NCI-H1417 (cell line): Measurements from ENCODE around the gene KCNQ4.
A peak's percentile ranks its signal among the peaks of the same experiment; 100 is the strongest.

Source experiments
- DNase-seq, 3 experiments: peaks; one replicate each; lab custom pipeline; 2025; lab: John Stamatoyannopoulos, UW

Gene KCNQ4

DNA sequence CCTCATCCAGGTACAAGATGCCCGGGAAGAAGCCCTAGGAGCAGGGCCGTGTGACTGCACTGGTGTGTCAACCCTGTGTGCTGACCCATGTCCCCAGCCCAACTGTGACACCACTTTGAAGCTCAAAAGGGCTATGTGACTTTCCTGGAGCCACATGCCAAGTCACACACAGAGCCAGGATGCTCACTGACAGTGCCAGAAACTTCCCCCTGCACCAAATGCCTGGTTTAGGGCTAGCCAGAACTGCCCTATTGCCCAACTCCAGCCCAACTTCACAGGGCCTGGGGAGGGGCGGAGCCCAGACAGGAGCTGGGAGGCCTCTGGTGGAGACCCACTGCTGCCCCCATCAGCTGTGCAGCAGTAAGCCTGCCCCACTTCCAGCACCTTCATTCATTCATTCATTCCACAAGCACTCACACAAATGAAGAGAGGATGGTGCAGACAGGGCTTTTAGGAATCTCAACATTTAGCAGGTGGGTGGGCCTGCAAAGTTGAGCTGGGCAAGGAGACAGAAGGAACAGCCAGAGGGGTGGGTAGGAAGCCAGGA, 36.7 kb downstream of the KCNQ4 start:
- no peak for DNase-seq

DNA sequence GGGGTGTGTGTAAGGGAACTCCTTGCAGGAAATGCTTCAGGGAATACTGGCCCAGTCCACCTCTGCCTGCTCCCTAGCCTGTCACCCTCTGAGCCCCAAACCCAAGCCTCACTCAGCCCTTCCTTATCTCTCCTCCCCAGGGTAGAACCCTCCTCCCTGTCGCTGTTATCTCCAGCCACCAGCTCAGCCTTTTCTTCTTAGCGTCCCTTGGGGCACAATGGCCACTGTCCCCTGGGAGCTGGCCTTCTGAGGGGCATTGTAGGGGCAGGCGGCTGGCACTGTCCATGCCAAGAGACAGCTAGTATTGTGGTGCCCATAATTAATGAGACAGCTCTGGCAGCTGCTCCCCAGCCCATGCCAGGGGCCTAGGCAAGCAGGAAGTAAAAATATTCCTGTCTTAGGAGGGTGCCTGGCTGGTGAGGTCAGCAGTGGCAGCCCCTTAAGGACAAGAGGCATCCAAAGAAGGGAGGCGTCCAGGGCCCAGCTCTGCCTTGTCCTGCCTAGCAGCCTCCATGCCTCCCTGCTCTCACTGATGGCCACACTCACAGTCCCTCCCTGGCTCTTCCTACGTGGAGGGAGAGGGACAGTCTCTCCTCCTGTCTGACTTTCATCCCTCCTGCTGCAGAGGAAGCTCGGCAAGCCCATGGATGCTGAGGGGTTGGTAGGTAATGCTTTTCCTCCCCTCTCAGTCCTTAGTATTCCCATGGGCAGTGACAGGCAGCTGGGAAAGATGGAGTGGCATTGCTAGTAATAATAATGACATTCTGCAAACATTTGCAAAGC, 37.5 kb downstream of the KCNQ4 start:
- DNase-seq = peak in 1 of 3 experiments; percentile 27

DNA sequence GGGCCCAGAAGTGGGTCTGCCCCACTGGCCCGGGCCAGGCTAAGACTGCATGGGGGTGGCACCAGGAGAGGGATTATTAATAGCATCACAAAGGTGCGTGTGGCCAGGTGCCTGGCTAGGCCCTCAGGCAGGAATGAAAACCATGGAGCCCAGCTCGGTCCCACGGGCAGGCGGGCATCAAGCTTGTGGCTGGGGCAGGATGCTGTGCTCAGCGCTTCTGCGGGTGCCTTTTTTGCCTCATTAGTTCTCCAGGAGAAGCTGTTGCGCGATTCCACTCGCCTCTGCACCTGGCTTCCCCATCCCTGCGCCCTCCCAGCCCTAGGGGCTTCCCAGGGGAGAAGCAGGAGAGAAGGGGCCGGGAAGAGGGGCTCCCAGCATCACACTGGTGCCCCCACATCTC, 39.3 kb downstream of the KCNQ4 start:
- DNase-seq = no peak

DNA sequence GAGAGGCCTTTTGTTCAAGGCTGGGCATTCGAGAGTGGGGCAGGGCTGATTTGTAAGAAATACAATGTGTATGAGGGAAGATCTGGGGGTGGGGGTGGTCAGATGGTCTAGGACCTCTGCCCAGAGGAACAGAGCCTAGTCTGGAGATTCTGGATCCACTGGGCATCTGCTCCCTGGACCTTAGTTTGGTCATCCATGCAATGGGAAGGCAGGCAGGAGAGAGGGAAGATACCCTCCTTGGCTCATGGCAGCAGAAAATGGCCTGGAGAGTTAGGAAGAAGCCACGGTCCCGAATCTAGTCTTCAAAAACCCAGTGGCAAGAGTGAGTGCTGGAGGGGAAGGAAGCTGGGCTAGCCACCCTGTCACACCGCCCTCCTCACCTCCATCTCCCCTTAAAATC, 39.8 kb downstream of the KCNQ4 start:
- no peak for DNase-seq

DNA sequence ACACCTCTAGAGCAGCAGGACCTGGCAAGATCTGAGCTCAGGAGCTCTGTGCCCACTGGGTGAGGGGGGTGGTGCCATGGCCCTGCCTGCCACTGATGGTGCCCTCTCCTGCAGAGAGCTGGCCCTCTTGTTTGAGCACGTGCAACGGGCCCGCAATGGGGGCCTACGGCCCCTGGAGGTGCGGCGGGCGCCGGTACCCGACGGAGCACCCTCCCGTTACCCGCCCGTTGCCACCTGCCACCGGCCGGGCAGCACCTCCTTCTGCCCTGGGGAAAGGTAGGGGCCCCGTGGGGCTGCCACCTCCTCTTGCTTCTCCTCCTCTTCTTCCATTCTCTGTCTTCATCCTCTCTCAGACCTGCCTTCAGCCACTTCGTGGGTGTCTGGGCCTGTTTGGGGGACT, 40.4 kb downstream of the KCNQ4 start:
- DNase-seq = no peak

DNA sequence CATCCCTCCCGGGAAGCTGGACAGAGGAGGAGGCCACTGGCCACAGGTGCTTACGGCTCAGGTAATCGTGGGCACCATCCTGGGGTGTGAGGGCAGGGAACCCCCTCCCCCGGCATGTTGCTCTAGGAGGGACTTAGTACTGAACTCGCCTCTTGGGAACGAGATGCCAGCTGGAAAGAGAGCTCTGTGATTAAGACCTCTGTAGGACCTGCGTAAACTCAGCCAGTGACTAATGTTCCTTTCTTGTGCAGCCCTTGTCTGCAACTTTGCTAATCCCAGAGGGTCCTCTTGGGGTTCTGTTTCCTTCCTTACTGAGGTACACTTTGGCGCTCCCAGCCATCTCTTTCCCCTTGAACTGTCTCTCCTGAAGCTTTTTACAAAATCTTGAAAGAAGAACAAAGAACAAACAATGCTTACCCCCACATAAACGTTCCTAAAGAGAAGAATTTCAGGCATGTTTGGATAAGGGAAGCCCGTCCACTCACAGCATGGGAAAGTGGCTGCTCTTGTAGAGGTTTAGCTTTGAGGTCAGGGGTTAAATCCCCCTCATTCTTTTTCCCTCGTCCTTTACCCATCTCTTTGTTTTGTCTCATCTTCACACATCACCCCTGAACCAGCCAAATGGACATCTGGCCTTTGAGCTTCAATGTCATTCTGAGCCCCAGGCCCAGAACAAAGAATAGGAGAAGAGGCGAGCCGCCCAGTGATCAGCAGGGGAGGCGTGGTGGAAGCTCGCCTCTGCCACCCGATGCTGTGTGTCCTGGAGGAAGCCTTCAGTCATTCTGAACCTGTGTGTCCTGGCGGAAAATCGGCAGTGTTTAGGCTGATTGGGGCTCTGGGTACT, 41.2 kb downstream of the KCNQ4 start:
- no peak for DNase-seq

DNA sequence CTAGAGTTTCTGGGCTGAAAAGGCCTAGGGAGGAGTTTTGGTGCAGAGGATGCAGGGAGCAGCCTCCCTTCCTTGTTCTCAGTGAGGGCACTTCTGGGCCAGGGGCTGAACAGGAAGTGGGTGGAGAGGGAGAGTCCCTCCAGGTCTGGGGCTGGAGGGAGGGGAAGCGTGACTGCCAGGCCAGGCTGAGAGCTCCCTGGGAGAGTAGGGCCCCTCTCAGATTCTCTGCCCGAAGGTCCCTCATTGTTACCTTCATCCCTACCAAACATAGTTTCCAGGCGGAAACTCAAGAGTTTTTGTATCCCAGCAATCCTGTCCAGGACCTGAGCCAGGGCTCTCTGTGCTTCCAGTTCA, 41.8 kb downstream of the KCNQ4 start:
- DNase-seq = no peak

DNA sequence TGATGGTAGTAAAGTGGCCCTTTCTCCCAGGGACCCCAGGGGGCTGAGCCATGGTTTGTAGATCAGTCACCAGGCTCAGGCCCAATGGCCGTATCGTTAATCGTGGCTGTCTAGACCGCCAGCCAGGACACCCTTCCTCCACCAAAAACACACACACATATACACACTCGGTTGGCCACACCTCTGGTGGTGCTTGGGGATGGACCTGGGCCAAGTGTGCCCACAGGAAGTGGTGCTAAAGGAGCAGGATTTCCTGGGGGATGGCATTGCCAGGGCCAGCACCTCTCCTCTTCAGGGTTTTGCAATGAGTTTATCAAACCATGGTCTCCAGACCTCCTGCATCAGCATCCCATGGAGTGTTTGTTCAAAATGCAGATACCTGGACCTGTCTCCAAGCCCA, 42.4 kb downstream of the KCNQ4 start:
- DNase-seq = no peak

DNA sequence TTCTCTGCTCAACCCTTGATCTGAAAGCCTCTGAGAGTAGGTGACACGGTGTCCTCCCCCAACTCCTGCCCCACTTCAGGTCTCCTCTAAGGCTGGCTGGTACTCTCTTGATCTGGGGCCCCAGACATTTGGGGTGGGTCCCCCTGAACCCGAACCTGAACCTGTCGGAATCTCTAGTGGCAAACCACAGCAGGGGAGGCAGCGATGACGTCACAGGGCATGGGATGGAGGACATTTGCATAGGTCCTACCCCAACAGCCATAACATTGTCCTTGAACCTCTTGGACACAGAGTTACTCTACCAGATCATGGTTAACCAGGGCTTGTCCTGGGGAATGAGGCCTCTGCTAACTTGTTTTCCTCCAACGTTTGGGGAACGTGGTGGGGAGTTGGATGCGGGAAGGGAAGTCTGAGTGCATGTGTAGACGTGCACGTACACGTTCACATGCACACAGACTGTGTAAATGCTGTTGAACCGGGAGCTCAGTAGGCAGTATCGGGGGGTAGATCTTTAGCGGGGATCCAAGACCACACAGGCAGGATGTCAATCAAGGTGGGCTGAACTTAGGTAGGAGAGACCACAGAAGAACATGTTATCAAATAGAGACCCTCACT, 46.2 kb downstream of the KCNQ4 start:
- no peak for DNase-seq

DNA sequence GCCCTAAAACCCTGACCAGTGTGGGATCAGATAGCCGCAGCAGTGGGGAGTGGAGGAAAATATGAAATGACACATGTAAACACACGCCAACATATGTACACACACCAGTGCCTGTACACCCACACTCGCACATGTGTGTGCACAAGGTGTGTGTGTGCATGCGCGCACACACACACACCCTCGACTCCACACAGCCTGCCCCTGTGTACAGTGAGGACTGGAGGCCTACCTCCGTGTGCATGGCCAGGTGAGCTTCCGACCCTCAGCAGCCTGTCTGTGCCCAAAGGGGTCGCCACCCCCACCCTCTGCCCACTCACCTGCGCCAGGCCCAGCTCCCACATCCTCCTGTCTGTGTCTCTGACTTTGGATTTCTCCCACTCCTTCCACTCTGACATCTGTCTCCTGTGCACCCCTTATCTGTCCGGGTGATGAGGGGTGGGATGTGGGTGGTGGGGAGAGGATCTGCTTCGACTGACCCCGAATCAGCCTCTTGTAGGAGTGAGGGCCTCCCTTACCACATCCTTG, 46.9 kb downstream of the KCNQ4 start:
- no peak for DNase-seq

DNA sequence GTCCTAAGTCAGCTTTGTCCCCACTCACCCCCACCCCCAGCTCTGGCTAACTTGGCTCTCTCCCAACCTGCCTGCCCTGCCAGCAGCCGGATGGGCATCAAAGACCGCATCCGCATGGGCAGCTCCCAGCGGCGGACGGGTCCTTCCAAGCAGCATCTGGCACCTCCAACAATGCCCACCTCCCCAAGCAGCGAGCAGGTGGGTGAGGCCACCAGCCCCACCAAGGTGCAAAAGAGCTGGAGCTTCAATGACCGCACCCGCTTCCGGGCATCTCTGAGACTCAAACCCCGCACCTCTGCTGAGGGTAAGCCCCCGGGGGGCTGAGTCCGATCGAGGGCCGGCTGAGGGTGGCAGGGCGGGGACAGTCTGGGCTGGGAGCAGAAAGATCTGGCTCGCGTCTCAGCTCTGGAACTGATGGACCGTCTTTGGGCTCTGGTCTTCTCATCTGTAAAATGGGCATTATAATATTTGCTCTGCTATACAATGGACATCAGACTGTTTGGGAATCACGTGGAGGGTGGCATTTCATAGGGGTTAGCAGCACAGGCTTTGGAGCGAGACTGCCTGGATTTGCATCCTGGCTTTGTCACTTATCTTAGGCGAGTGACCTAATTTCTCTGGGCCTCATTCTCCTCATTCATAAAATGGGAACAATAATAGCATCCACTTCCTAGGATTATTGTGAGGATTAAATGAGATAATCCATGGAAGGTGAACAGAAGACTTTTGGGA, 47.6 kb downstream of the KCNQ4 start:
- no peak for DNase-seq

DNA sequence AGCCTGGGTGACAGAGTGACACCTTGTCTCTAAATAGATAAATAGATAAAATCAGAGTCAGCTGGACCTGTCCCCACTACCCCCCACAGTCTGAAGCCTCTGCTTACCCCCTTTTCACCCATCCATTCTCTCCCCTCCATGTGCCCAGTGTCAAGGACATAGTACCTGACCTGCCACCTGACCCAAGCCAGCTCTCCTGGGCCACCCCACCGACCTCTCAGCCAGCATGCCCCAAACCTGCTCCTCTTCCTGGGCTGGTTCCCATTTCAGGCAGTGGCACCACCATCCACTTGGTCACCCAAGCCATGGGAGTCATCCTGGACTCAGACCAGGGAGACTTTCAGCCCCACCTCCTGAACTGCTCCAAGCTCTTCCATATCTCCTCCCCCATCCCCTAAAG, 50.4 kb downstream of the KCNQ4 start:
- no peak for DNase-seq

DNA sequence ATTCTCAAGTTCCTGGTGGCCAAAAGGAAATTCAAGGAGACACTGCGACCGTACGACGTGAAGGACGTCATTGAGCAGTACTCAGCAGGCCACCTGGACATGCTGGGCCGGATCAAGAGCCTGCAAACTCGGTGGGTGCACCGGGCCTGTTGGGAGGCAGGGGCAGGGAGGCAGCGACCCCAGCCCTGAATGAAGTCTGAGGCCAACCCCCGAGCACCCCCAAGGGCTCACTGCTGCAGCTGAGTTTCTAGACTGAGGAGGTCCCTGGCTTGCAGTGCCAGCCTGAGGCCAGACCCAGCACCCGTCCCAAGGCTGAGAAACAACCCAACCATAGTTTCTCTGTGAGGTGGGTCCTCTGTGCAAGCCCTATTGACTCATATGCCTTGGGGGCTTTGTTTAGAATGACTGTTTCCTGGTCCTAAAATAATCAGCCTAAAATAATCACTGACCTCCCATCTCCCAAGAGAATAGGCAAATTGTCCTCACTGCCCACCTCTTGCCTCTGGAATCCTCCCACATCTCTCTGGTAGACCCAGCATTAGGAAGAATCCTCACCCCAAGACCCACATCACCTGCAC, 51.5 kb downstream of the KCNQ4 start:
- DNase-seq = no peak

DNA sequence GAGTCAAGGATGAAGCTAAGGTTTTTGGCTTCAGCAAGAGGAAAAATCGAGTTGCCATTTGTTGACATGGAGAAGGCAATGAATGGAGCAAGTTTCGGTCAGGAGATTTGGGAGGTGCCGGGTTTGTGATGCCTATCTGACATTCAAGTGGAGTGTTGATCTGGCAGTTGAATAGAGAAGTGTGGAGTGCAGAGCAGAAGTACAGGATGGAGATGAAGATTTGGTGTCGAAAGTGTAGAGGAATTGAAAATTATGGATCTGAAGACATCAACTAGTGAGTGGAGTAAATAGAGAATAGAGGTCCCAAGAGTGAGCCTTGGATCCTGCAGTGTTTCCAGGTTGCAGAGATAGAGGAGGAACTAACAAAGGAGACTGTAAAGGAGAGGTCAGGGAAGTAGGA, 52.7 kb downstream of the KCNQ4 start:
- no peak for DNase-seq

DNA sequence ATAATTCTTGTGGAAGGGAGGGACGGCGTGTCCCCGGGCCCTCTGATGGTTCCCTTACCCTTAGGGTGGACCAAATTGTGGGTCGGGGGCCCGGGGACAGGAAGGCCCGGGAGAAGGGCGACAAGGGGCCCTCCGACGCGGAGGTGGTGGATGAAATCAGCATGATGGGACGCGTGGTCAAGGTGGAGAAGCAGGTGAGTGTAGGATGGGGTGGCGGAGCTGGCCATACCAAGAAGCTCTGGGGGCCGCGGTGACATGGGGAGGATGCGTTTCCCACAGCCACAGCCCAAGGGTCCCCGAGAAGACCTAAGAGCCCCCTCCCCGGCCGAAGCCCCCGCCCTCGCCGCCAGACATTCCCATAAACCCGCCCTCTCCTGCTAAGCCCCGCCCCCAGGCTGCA, 54.0 kb downstream of the KCNQ4 start:
- no peak for DNase-seq

DNA sequence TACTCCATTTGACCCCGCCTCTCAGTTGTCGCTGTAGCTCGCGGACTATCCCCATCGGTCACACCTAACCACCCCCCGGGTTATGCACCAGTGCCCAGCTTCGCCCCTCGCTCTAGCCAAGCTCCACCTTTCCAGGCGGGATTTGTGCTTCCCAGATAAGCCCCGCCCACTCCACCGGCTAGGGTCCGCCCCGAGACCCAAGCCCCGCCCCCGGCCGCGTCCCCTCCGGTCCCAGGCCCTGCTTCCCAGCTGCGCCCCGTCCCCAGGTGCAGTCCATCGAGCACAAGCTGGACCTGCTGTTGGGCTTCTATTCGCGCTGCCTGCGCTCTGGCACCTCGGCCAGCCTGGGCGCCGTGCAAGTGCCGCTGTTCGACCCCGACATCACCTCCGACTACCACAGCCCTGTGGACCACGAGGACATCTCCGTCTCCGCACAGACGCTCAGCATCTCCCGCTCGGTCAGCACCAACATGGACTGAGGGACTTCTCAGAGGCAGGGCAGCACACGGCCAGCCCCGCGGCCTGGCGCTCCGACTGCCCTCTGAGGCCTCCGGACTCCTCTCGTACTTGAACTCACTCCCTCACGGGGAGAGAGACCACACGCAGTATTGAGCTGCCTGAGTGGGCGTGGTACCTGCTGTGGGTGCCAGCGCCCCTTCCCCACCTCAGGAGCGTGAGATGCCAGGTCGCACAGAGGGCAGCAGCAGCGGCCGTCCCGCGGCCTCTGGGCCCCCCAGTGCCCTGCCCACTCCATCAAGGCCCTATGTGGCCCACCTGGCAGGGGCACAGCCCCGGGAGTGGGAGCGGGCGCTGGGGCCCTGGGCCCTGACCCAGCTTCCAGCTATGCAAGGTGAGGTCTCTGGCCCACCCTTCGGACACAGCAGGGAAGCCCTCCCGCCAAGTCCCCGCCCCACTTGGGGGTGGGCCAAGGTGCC, 54.7 kb downstream of the KCNQ4 start:
- DNase-seq = no peak

DNA sequence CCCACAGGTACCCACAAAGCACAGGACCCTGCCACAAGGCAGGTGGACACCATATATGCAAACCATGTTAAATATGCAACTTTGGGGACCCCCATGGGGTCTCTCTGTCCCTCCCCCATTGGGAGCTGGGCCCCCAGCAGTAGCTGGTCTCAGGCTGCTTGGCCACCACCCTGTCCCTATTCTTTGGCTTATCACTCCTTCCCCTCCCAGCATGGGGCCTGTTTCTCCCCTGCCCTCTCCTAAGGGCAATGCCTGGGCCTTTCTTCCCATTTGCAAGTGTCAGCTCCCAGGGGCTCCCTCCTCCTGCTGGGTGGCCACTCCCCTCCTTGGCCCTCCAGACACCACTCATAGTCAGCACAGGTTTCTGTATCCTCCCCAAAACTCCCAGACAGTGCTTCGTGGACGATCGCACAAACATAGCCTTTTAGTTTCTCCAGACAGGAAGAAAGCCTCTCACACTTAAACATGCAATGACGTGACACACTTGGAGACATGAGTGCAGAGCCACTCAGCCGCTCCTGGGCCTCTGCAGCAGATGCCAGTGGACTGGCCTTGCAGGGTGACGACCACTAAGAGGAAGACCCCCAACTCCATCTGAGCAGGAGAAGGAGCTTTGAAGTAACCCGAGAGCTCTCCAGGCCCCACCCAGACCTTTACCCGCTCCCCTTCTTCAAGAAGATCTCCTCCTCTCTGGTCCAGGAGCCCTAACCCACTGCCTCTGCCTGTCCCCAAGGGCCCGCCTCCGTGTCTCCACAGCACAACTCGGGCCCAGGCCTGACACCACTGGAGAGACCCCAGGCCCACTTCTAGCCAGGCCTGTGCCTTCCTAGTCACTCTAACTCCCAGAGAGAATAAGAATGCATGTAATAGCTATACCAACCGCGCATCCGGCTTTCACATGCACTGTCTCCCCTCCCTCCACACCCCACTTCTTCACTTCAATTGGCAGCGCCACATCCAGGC, 55.7 kb downstream of the KCNQ4 start:
- no peak for DNase-seq

DNA sequence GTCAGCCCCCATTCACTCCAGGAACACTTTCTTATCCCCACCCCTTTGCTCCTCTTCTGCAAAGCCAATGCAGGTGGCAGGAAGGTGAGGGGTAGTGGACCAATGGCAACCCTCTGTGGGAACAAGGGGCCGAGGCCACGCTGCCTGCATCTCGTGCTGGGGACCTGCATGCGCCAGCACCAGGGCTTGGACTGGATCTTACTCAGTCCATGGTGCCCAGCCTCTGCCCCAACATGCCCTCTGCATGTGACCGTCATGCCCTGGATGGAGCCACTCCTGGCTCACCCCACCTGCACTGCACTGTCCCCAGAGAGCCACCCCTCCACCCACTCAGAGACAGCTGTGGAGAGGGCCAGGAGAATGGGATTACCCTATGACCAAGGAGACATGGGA, 56.4 kb downstream of the KCNQ4 start:
- DNase-seq = no peak
